K562 (cell line): ENCODE data around the gene TBX19. TPM values are rescaled to one million over a fixed set of nuclear protein-coding genes. Genes with fewer than 3 reads are reported as not detected.

Experiments used
- BCL6 ChIP-seq: fragments of 250-450 bp; sonication (Bioruptor Pico); IDR thresholded peaks from 2 replicates; pipeline ENCODE4 v1.4.0; 2020
- BDP1 ChIP-seq: IDR thresholded peaks from 3 replicates; pipeline ENCODE4 v1.6.1; 2011; ENCODE audit not compliant: insufficient read length, insufficient read depth
- CREB1 ChIP-seq, 2 experiments: sonication (generic) in 1 of 2; formaldehyde crosslinking in 1 of 2; IDR thresholded peaks; 2 replicates each; pipeline versions ENCODE4 v1.6.1 to v1.8.0; 2012 to 2022; ENCODE audit warnings: inconsistent platforms in 1 of 2, mild to moderate bottlenecking in 1 of 2, missing genetic modification reagents in 1 of 2, moderate library complexity in 1 of 2
- DACH1 ChIP-seq: fragments of 450-650 bp; IDR thresholded peaks from 2 replicates; pipeline ENCODE4 v1.6.1; 2018; ENCODE audit not compliant: partially characterized antibody
- GATAD2A ChIP-seq: fragments of 450-650 bp; IDR thresholded peaks from 2 replicates; pipeline ENCODE4 v1.6.1; 2017
- HEY1 ChIP-seq: fragments of 250-450 bp; sonication (Bioruptor Pico); IDR thresholded peaks from 2 replicates; pipeline ENCODE4 v1.5.0; 2020; ENCODE audit warnings: mild to moderate bottlenecking, moderate library complexity, borderline replicate concordance
- HMGXB4 ChIP-seq: sonication (generic); formaldehyde crosslinking; IDR thresholded peaks from 2 replicates; pipeline ENCODE4 v1.8.1; 2023; ENCODE audit warnings: mild to moderate bottlenecking, missing genetic modification reagents
- KDM1A ChIP-seq, 2 experiments: fragments of 450-650 bp; IDR thresholded peaks; 2 replicates each; pipeline ENCODE4 v1.6.1; 2016; ENCODE audit warnings: mild to moderate bottlenecking in 2 of 2
- LARP7 ChIP-seq: fragments of 450-650 bp; IDR thresholded peaks from 2 replicates; pipeline ENCODE4 v1.6.1; 2016
- MEIS2 ChIP-seq: fragments of 450-650 bp; IDR thresholded peaks from 2 replicates; pipeline ENCODE4 v1.6.1; 2014; ENCODE audit warnings: mild to moderate bottlenecking; ENCODE audit not compliant: partially characterized antibody
- POLR2A ChIP-seq: fragments of 450-650 bp; conservative IDR thresholded peaks from 2 replicates; pipeline ENCODE4 v1.6.1; 2016
- POLR2AphosphoS2 ChIP-seq: IDR thresholded peaks from 2 replicates; pipeline ENCODE4 v1.6.1; 2012; ENCODE audit warnings: low read length, improper control_type of control experiment
- SFPQ ChIP-seq: fragments of 200-400 bp; formaldehyde crosslinking; IDR thresholded peaks from 2 replicates; pipeline ENCODE4 v1.6.1; 2017; ENCODE audit warnings: mild to moderate bottlenecking, low read depth, low read length, moderate library complexity
- SMAD1 ChIP-seq: fragments of 150-350 bp; IDR thresholded peaks from 2 replicates; pipeline ENCODE4 v1.6.1; 2014; ENCODE audit warnings: low read length, low read depth; ENCODE audit not compliant: partially characterized antibody
- SMARCA4 ChIP-seq: fragments of 450-650 bp; IDR thresholded peaks from 2 replicates; pipeline ENCODE4 v1.6.1; 2016
- SREBF1 ChIP-seq: fragments of 150-350 bp; IDR thresholded peaks from 2 replicates; pipeline ENCODE4 v1.6.1; 2014; ENCODE audit warnings: antibody characterized with exemption, low read depth, low read length, borderline replicate concordance
- STAT5A ChIP-seq: IDR thresholded peaks from 2 replicates; pipeline ENCODE4 v1.6.1; 2012; ENCODE audit warnings: low read length, inconsistent platforms, borderline replicate concordance
- TCFL5 ChIP-seq: fragments of 250-450 bp; sonication (Bioruptor Pico); conservative IDR thresholded peaks from 2 replicates; pipeline ENCODE4 v1.6.1; 2021; ENCODE audit warnings: mild to moderate bottlenecking, moderate library complexity, matching md5 sums
- ZNF165 ChIP-seq: fragments of 250-450 bp; sonication (Bioruptor Pico); IDR thresholded peaks from 2 replicates; pipeline ENCODE4 v1.4.0; 2020; ENCODE audit warnings: borderline replicate concordance
- ZNF24 ChIP-seq: fragments of 450-650 bp; IDR thresholded peaks from 2 replicates; pipeline ENCODE4 v1.6.1; 2016
- ZNF445 ChIP-seq: fragments of 250-450 bp; sonication (Bioruptor Pico); IDR thresholded peaks from 2 replicates; pipeline ENCODE4 v1.4.0; 2020; ENCODE audit warnings: low read depth, mild to moderate bottlenecking, moderate library complexity
- ZNF75A ChIP-seq: fragments of 450-650 bp; formaldehyde crosslinking; IDR thresholded peaks from 2 replicates; pipeline ENCODE4 v1.4.0; 2020; ENCODE audit warnings: mild to moderate bottlenecking
- polyA plus RNA-seq, 8 experiments: library from polyadenylated mRNA; depleted of rRNA in 4 of 8; stranded (reverse) in 5 of 8; unstranded in 3 of 8; fragments of >200 nt; fragmentation: Nextera tagmentation in 2 of 8; fragmentation: Illumina TruSeq in 1 of 8; extraction: Ambion mirVana in 2 of 8; extraction: Trizol in 1 of 8; gene quantifications; 2 replicates each; pipeline versions ENCODE4 v1.2.1 to v1.2.3, GENCODE V29; 2011 to 2014; ENCODE audit warnings: inconsistent platforms in 1 of 8, missing spikeins in 1 of 8
- total RNA-seq, 7 experiments: library from RNA; depleted of rRNA in 6 of 7; stranded (reverse); fragments of >200 nt in 6 of 7; fragmentation: Illumina TruSeq in 2 of 7; extraction: Trizol in 2 of 7; gene quantifications; 2 replicates each; pipeline versions ENCODE4 v1.2.1 to v1.2.3, GENCODE V29; 2011 to 2021; ENCODE audit warnings: low replicate concordance in 1 of 7
- TF ChIP-seq, protein P1 (sequence below), 2 experiments: fragments of 450-650 bp in 1 of 2; IDR thresholded peaks; 2 replicates each; pipeline ENCODE4 v1.6.1; 2011 to 2017; ENCODE audit warnings: low read depth in 2 of 2, antibody characterized with exemption in 1 of 2, borderline replicate concordance in 1 of 2, low read length in 1 of 2, mild to moderate bottlenecking in 1 of 2, mixed read lengths in 1 of 2; ENCODE audit not compliant: control insufficient read depth in 1 of 2

TBX19 gene
- total and polyA plus RNA-seq, 9 of the 15 experiments (the other 6 are each of a cell fraction or from before 2014, with no cell fraction given) = 0.32 to 3.1 (median 0.95) TPM

- no peak for TF ChIP-seq HMGXB4
- peak; percentile 93 to 95 for TF ChIP-seq KDM1A (IDR thresholded peaks at IDR 0.05)
- no peak for TF ChIP-seq ZNF75A (CRISPR knock-in tag)
- peak; percentile 97 for TF ChIP-seq SMARCA4
- TF ChIP-seq GATAD2A = 0 out of 2 replicates have a peak, but pooled peaks have one; percentile 50
- TF ChIP-seq CREB1 (IDR thresholded peaks at IDR 0.05) = peak; percentile 40; the same call in 1 of the 2 replicates
- no peak for TF ChIP-seq CREB1 (CRISPR knock-in tag; IDR thresholded peaks at IDR 0.05)
- no peak for TF ChIP-seq ZNF445 (CRISPR knock-in tag)
- no peak for TF ChIP-seq HEY1 (CRISPR knock-in tag)
- TF ChIP-seq SFPQ = no peak
- TF ChIP-seq STAT5A = peak; percentile 80
- TF ChIP-seq SREBF1 = no peak
- no peak for TF ChIP-seq POLR2AphosphoS2
- no peak for TF ChIP-seq POLR2A
- no peak for TF ChIP-seq LARP7
- TF ChIP-seq ZNF165 (CRISPR knock-in tag) = no peak
- TF ChIP-seq TCFL5 = no peak
- peak; percentile 62 for TF ChIP-seq MEIS2
- no peak for TF ChIP-seq BCL6 (CRISPR knock-in tag)
- TF ChIP-seq SMAD1 = no peak
- no peak for TF ChIP-seq ZNF24
- TF ChIP-seq DACH1 = peak; percentile 72
- TF ChIP-seq, protein P1, sequence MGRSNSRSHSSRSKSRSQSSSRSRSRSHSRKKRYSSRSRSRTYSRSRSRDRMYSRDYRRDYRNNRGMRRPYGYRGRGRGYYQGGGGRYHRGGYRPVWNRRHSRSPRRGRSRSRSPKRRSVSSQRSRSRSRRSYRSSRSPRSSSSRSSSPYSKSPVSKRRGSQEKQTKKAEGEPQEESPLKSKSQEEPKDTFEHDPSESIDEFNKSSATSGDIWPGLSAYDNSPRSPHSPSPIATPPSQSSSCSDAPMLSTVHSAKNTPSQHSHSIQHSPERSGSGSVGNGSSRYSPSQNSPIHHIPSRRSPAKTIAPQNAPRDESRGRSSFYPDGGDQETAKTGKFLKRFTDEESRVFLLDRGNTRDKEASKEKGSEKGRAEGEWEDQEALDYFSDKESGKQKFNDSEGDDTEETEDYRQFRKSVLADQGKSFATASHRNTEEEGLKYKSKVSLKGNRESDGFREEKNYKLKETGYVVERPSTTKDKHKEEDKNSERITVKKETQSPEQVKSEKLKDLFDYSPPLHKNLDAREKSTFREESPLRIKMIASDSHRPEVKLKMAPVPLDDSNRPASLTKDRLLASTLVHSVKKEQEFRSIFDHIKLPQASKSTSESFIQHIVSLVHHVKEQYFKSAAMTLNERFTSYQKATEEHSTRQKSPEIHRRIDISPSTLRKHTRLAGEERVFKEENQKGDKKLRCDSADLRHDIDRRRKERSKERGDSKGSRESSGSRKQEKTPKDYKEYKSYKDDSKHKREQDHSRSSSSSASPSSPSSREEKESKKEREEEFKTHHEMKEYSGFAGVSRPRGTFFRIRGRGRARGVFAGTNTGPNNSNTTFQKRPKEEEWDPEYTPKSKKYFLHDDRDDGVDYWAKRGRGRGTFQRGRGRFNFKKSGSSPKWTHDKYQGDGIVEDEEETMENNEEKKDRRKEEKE (IDR thresholded peaks at IDR 0.05; ENCODE audit: borderline replicate concordance in 1 of 2, control insufficient read depth in 1 of 2, low read depth in 2 of 2, low read length in 1 of 2) = no peak
- TF ChIP-seq BDP1 = no peak
Measured at GRCh38 chr1:168281603-168282325, 1.1 kb downstream of the TBX19 start (continued).
